GM18499 (cell line): ENCODE measurements around the gene PPP1R2.
"Not testable (repeated sequence)": the region's sequence is repeated elsewhere in the genome, so short reads cannot be mapped to it uniquely, and the experiment has no call there.

ENCODE experiments used
- ATAC-seq: cut with Tn5 transposase; IDR thresholded peaks from one replicate; pipeline ENCODE4 v1.9.1; 2021; ENCODE audit warnings: moderate number of reproducible peaks; ENCODE audit not compliant: insufficient read depth, unreplicated experiment

Gene PPP1R2

GRCh38 chr3:195542316-195542697, 818 bp downstream of the PPP1R2 start:
- ATAC-seq: no peak

- ATAC-seq: no peak
Measured at GRCh38 chr3:195540511-195540910, 2.6 kb downstream of the PPP1R2 start.

- no peak for ATAC-seq
Measured at GRCh38 chr3:195540027-195540426, 3.1 kb downstream of the PPP1R2 start.

- ATAC-seq: no peak
Measured at GRCh38 chr3:195539479-195539878, 3.6 kb downstream of the PPP1R2 start.

- ATAC-seq: peak; percentile 42
Measured at GRCh38 chr3:195537995-195538394, 5.1 kb downstream of the PPP1R2 start.

- ATAC-seq: no peak
Measured at GRCh38 chr3:195535293-195535692, 7.8 kb downstream of the PPP1R2 start.

- ATAC-seq: no peak
Measured at GRCh38 chr3:195532834-195533233, 10.3 kb downstream of the PPP1R2 start.

GRCh38 chr3:195532345-195532744, 10.8 kb downstream of the PPP1R2 start:
- ATAC-seq: no peak

- no peak for ATAC-seq
Measured at GRCh38 chr3:195531683-195532082, 11.4 kb downstream of the PPP1R2 start.

GRCh38 chr3:195526492-195526891, 16.6 kb downstream of the PPP1R2 start:
- ATAC-seq: no peak

- no peak for ATAC-seq
Measured at GRCh38 chr3:195524171-195524896, 18.8 kb downstream of the PPP1R2 start.

GRCh38 chr3:195522254-195523023, 20.7 kb downstream of the PPP1R2 start:
- ATAC-seq: no peak

GRCh38 chr3:195517030-195517429, 26.1 kb downstream of the PPP1R2 start:
- no peak for ATAC-seq

- ATAC-seq: not testable (repeated sequence)
Measured at GRCh38 chr3:195514610-195515235, 28.4 kb downstream of the PPP1R2 start.

GRCh38 chr3:195512798-195513345, 30.3 kb downstream of the PPP1R2 start:
- ATAC-seq: no peak

GRCh38 chr3:195511136-195511535, 32.0 kb downstream of the PPP1R2 start:
- no peak for ATAC-seq

GRCh38 chr3:195508185-195508584, 34.9 kb downstream of the PPP1R2 start:
- ATAC-seq: no peak

- ATAC-seq: no peak
Measured at GRCh38 chr3:195475614-195476013, 67.5 kb downstream of the PPP1R2 start.

- not testable (repeated sequence) for ATAC-seq
Measured at GRCh38 chr3:195475116-195475515, 68.0 kb downstream of the PPP1R2 start.

GRCh38 chr3:195468841-195469240, 74.3 kb downstream of the PPP1R2 start:
- no peak for ATAC-seq

GRCh38 chr3:195468391-195468776, 74.7 kb downstream of the PPP1R2 start:
- ATAC-seq: no peak
